Muscle layer of duodenum (tissue), 2 donors: ENCODE results near the gene IGLON5.

Experiments
- H3K27ac ChIP-seq: one replicate; pipeline ENCODE4 v1.7.0; 2013; ENCODE audit warnings: mild to moderate bottlenecking, low read length
- H3K27me3 ChIP-seq: one replicate; pipeline ENCODE4 v1.7.0; 2013; ENCODE audit warnings: low read depth, mild to moderate bottlenecking, control low read depth, low read length
- H3K36me3 ChIP-seq, 2 donors: one replicate each; pipeline ENCODE4 v1.7.0; 2013; ENCODE audit warnings: low read length in 2 of 2, control low read depth in 1 of 2, mild to moderate bottlenecking in 1 of 2; ENCODE audit not compliant: insufficient read depth in 2 of 2, control insufficient read depth in 1 of 2
- H3K4me1 ChIP-seq, 2 donors: one replicate each; pipeline ENCODE4 v1.7.0; 2013; ENCODE audit warnings: low read length in 2 of 2, mild to moderate bottlenecking in 2 of 2, control low read depth in 1 of 2, moderate library complexity in 1 of 2; ENCODE audit not compliant: insufficient read depth in 2 of 2, control insufficient read depth in 1 of 2
- H3K4me3 ChIP-seq, 2 donors: one replicate each; pipeline ENCODE4 v1.7.0; 2013; ENCODE audit warnings: low read length in 2 of 2, low read depth in 1 of 2, mild to moderate bottlenecking in 1 of 2
- H3K9me3 ChIP-seq, 2 donors: one replicate each; pipeline ENCODE4 v1.7.0; 2013; ENCODE audit warnings: low read length in 2 of 2, control low read depth in 1 of 2, mild to moderate bottlenecking in 1 of 2; ENCODE audit not compliant: control insufficient read depth in 1 of 2
- donor health status: healthy.

The IGLON5 gene

DNA sequence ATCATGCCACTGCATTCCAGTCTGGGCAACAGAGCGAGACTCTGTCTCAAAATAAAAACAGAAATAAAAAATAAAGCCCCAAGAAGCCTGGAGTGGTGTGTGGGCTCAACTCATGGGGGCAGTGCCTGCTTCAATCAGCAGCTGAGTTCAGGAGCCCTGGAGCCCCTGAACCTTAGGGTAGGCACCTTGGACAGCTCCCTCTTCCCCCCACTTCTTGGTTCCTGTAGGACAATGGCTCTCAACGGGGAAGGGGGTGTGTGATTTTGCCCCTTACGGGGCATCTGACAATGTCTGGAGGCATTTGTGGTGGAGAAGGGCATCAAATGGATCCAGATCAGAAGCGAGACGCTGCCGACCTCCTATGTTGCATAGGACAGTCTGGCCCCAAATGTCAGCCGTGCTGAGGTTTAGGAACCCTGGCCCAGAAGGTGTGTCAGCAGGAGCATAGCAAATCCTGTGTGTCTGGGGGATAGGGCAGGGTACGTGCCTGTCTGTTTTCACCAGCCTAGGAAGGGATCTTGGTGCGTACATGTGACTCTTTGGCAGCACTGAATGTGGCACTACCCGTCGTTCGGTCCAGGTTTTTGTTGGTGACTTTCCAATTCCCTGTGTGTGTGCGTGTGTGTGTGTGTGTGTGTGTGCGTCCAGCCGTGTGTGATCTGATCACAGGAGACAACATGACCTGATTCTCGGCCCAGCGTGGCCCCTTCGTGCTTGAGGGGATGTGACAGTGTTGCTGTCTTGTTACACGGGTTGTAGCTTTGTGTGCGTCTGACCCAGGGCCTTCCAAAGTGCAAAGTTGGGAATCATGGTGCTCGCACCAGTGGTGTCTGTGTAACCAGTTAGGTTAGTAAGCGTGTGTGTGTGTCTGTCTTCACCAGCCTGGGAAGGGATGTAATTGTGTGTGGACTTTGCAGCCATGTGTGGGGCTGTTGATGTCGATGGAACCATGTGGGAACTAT lies 7.5 kb downstream of the IGLON5 start:
- peaks cover under 1% of the 10 kb centered on the region for H3K27me3 ChIP-seq
- no peak overlapping the region for H3K27ac ChIP-seq
- H3K9me3 ChIP-seq, result peaks cover 0 to 4% of the 10 kb centered on the region in 2 donors
- no peak overlapping the region for H3K4me3 ChIP-seq
- H3K4me1 ChIP-seq, result peaks cover 0 to 3% of the 10 kb centered on the region in 2 donors
- H3K36me3 ChIP-seq, result no peaks in the 10 kb centered on the region

DNA sequence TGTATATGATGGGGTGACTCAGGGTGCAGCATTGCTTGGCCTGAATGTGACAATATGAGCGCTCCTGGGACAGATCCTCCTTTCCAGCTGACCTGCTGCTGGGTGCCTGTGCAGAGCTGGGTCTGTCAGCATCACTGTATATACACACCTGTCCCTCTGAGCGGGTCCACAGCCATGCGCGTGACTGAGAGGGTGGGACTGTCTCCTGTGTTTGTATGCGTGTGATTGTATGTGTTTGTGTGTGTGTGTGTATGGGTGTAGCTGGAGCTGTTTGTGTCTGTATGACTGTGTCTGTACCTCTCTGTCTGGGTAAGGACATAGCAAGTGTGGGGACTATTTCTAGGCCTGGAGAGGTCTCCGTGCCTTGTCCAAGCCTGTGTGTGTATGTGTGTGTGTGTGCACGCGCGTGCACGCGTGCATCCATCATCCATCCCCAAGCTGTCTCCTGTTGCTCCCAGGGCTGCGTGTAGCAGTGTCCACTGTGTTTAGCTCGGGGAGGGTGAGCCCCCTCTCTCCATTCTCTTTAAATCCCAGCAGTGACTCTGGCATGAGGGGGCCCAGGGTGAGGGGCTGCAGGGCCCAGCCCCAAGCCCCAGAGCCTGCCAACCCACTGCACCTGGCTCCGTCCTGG lies 8.3 kb downstream of the IGLON5 start:
- Histone ChIP-seq H3K9me3 (peaks cover 0 to under 1% of the 10 kb centered on the region in 2 donors), H3K27ac (no peak overlapping the region), H3K27me3 (peaks cover 5% of the 10 kb centered on the region), H3K36me3 (no peaks in the 10 kb centered on the region), H3K4me1 (peaks cover 0 to 3% of the 10 kb centered on the region in 2 donors), H3K4me3 (no peak overlapping the region)

DNA sequence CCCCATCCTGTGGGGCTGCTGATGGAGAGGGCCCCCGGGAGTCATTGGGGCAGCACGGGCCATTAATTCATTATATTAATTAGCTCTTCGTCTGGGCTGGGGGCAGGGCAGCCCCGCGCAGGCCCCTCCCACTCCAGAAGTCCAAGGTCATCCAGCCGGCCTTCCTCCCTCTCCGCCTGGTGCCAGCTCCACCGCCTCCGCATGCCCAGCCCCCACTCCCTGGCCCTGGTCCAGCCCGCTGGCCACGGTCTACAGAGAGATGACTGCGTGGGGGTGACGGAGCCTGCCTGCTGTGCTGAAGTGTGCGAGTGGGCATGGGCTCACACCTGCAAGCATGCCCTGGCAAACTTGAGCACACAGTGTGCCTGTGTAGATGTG lies 8.8 kb downstream of the IGLON5 start:
- Histone ChIP-seq H3K36me3 (no peaks in the 10 kb centered on the region), H3K4me1 (peaks cover 0 to 3% of the 10 kb centered on the region in 2 donors), H3K27me3 (peaks cover 5% of the 10 kb centered on the region), H3K9me3 (no peaks in the 10 kb centered on the region), H3K4me3 (no peak overlapping the region), H3K27ac (no peak overlapping the region)

DNA sequence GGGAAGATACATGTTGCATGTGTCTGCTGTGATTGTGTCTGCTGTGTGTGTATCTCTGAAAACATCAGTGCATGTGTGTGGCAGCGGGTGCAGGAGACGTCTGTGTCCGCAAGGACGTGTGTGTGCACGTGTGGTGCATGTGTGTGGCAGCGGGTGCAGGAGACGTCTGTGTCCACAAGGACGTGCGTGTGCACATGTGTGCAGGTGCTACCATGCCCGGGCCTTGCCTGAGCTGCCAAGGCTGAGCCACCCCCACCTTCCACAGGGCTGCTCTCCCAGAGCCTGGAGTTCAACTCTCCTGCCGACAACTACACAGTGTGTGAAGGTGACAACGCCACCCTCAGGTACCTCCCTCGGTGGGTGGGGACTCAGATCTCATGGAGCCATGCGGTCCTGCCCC lies 10.4 kb downstream of the IGLON5 start:
- H3K27me3 ChIP-seq, result peaks cover 11% of the 10 kb centered on the region
- H3K27ac ChIP-seq, result no peak overlapping the region
- H3K36me3 ChIP-seq, result no peaks in the 10 kb centered on the region
- peaks cover 0 to 3% of the 10 kb centered on the region in 2 donors for H3K4me1 ChIP-seq
- H3K4me3 ChIP-seq, result no peak overlapping the region
- no peaks in the 10 kb centered on the region for H3K9me3 ChIP-seq

DNA sequence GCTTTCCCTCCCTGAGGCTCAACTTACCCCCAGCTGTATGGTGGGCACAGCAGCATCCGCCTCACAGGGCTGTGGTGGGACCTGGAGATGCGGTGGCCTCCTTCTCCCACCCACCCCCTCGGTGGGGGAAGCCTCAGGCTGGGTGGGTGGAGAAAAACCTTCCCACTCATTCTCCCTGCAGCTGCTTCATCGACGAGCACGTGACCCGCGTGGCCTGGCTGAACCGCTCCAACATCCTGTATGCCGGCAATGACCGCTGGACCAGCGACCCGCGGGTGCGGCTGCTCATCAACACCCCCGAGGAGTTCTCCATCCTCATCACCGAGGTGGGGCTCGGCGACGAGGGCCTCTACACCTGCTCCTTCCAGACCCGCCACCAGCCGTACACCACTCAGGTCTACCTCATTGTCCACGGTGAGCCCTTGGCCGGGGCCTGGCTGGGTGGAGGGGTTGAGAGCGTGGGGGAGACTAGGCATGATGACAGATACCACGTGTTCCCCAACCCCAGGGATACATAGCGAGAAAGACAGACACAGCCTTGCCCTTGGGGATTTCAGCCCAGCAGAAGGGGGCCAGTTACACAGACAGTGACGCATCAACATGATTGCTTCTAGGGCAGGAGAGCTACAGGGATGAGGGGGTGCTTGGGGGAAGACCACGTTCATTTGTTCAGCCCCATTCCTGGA lies 12.2 kb downstream of the IGLON5 start:
- H3K36me3 ChIP-seq, result no peaks in the 10 kb centered on the region
- no peak overlapping the region for H3K4me3 ChIP-seq
- no peak overlapping the region for H3K27ac ChIP-seq
- peaks cover 11% of the 10 kb centered on the region for H3K27me3 ChIP-seq
- H3K9me3 ChIP-seq, result no peaks in the 10 kb centered on the region
- peaks cover 0 to 9% of the 10 kb centered on the region in 2 donors for H3K4me1 ChIP-seq

DNA sequence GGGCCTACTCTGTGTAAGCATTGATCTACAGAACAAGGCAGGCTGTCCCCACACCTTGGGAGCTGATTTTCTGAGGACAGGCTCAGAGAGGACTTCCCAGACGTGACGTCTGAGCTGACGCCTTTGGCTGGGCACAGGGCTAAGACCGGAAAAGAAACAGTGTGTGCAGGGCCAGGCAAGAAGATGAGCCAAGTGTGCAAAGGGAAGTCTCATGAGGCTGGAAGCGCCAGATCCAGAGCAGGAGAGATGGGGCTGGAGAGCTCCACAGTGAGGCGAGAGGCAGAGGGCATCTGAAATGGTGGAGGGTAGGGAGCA lies 12.7 kb downstream of the IGLON5 start:
- H3K36me3 ChIP-seq, result no peaks in the 10 kb centered on the region
- H3K27me3 ChIP-seq, result peaks cover 11% of the 10 kb centered on the region
- H3K4me1 ChIP-seq, result peaks cover 0 to 9% of the 10 kb centered on the region in 2 donors
- H3K27ac ChIP-seq, result no peak overlapping the region
- no peak overlapping the region for H3K4me3 ChIP-seq
- H3K9me3 ChIP-seq, result no peaks in the 10 kb centered on the region

DNA sequence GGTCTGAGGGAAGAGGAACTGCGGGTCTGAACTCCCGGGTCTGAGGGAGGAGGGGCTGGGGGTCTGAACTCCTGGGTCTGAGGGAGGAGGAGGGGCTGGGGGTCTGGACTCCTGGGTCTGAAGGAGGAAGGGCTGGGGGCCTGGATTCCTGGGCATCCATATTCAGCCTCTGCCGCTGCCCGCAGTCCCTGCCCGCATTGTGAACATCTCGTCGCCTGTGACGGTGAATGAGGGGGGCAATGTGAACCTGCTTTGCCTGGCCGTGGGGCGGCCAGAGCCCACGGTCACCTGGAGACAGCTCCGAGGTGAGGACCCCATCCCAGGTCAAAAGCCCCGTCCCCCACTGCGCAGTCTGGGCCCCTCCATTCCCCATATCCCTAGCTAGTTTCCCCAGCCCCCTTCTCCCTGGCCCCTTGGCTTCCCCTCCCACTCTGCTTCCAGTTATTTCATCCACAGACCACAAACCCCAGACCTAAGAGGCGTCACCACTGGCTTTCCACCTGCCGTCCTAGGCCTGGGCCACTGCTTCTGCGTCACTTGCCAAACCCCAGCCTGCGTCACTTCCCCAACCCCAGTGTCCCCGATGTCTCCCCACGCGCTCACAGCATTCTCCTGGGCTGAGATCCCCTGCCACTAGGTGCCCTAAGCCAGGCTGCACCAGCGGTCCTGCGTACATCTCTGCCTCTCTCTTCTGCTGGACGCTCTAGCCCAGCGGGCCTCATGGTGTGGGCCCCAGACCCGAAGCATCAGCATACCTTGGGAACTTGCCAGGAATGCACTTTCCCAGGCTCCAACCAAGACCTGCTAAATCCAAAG lies 13.9 kb downstream of the IGLON5 start:
- Histone ChIP-seq H3K36me3 (peaks cover 0 to under 1% of the 10 kb centered on the region in 2 donors), H3K9me3 (no peaks in the 10 kb centered on the region), H3K4me1 (peaks cover 0 to 8% of the 10 kb centered on the region in 2 donors), H3K27me3 (peaks cover 11% of the 10 kb centered on the region), H3K4me3 (no peak overlapping the region), H3K27ac (no peak overlapping the region)

DNA sequence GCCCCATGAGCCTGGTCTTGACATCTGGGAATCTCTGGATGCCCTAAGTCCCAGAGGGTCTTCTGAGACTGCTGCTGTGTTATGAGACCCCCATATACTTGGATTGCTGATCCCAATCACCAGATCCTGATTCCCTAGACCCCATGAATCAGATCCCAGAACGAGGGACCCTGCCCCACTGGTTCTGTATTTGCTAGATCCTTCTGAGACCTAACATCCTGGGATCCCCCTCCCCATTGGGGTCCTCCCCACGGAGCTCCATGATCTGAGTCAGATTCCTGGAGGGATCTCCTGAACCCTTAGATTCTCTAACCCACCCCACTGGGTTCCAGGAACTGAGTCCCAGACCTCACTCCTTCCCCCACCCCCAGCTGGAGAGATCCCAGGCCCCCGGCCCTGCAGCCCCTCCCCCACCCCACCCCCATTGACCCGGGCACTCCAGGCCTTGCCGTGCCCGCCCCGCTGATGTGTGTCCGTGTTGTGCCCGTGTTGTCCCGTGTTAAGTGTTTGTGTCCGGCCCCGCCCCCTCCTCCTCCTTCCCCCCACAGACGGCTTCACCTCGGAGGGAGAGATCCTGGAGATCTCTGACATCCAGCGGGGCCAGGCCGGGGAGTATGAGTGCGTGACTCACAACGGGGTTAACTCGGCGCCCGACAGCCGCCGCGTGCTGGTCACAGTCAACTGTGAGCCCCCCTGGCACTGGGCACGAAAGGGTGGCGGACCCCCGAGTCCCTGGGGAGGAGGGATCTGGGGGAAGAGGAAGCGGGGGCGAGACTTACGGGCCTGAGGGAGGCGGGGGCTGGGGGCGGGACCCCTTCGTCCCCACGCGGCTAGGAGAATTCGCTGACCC lies 15.0 kb downstream of the IGLON5 start:
- H3K4me3 ChIP-seq, result no peak overlapping the region
- no peaks in the 10 kb centered on the region for H3K9me3 ChIP-seq
- H3K27me3 ChIP-seq, result peaks cover 11% of the 10 kb centered on the region
- peaks cover 0 to 11% of the 10 kb centered on the region in 2 donors for H3K36me3 ChIP-seq
- peaks cover 0 to 6% of the 10 kb centered on the region in 2 donors for H3K4me1 ChIP-seq
- no peak overlapping the region for H3K27ac ChIP-seq

DNA sequence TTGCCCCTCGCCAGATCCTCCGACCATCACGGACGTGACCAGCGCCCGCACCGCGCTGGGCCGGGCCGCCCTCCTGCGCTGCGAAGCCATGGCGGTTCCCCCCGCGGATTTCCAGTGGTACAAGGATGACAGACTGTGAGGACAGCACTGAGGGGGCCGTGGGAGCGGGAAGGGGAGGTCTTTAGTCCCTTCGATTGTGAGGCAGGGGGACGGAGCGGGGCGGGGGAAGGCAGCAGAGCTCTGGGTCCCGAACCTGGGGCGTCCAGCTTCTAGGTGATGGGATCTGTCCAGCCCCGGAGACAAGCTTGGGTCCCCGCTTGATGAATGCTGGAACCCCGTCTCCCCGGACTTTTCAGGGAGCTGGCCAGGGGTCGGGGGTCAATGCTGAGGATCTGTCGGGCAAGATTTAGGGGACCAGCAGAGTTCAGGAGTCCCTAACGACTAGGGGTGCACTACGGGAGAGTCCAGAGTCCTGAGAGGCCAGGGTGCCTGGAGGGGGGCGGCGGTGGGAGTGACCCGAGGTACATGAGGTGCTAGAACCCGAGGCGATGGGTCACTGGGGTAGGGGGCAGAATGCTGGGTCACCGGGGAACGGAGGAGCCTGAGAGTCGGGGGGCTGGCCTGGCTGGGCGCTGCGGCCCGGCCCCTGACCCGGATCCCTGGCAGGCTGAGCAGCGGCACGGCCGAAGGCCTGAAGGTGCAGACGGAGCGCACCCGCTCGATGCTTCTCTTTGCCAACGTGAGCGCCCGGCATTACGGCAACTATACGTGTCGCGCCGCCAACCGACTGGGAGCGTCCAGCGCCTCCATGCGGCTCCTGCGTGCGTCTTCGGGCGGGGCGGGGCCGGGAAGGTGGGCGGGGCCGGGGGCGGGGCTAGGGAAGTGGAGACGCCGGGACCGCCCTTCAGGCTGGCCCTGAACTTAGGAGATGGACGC lies 15.9 kb downstream of the IGLON5 start:
- H3K27ac ChIP-seq, result no peak overlapping the region
- H3K9me3 ChIP-seq, result no peaks in the 10 kb centered on the region
- peak overlapping the region in 1 of 2 donors; percentile 19 for H3K4me3 ChIP-seq
- H3K27me3 ChIP-seq, result peaks cover 11% of the 10 kb centered on the region
- peaks cover 0 to 14% of the 10 kb centered on the region in 2 donors for H3K36me3 ChIP-seq
- H3K4me1 ChIP-seq, result peaks cover 0 to 6% of the 10 kb centered on the region in 2 donors
